Neural progenitor cell (in vitro differentiated cells): ENCODE results near the gene MMD2. TPM values are rescaled to one million over a fixed set of nuclear protein-coding genes. Genes with fewer than 3 reads are reported as not detected.
"Not testable (repeated sequence)": the region's sequence is repeated elsewhere in the genome, so short reads cannot be mapped to it uniquely, and the experiment has no call there.

Source experiments
- DNase-seq: peaks from one replicate; pipeline ENCODE4 v3.0.0-alpha.2; 2016; ENCODE audit warnings: low spot score
- H2AFZ ChIP-seq: fragments of 200-600 bp; sonication (generic); replicated peaks from 2 replicates; pipeline ENCODE4 v1.6.1; 2016; ENCODE audit warnings: antibody characterized with exemption
- H3F3A ChIP-seq: fragments of 200-600 bp; sonication (generic); 2 replicates; pipeline ENCODE4 v1.6.1; 2016; ENCODE audit warnings: antibody characterized with exemption, low read depth
- H3K27ac ChIP-seq: fragments of 200-600 bp; sonication (generic); 2 replicates; pipeline ENCODE4 v1.5.1; 2016; ENCODE audit warnings: mild to moderate bottlenecking
- H3K27me3 ChIP-seq: fragments of 200-600 bp; sonication (generic); 2 replicates; pipeline ENCODE4 v1.6.1; 2016; ENCODE audit warnings: mild to moderate bottlenecking, moderate library complexity
- H3K36me3 ChIP-seq: fragments of 200-600 bp; sonication (generic); 2 replicates; pipeline ENCODE4 v1.5.1; 2016
- H3K4me1 ChIP-seq: fragments of 200-600 bp; sonication (generic); 2 replicates; pipeline ENCODE4 v1.6.1; 2016; ENCODE audit warnings: mixed run types
- H3K4me2 ChIP-seq: fragments of 200-600 bp; sonication (generic); 2 replicates; pipeline ENCODE4 v1.6.1; 2016
- H3K4me3 ChIP-seq: fragments of 200-600 bp; sonication (generic); 2 replicates; pipeline ENCODE4 v1.5.1; 2016
- H3K79me2 ChIP-seq: fragments of 200-600 bp; sonication (generic); 2 replicates; pipeline ENCODE4 v1.6.1; 2016; ENCODE audit warnings: low read depth
- H3K9ac ChIP-seq: fragments of 200-600 bp; sonication (generic); 2 replicates; pipeline ENCODE4 v1.6.1; 2016
- H3K9me3 ChIP-seq: fragments of 200-600 bp; sonication (generic); 2 replicates; pipeline ENCODE4 v1.5.1; 2016; ENCODE audit warnings: low read depth
- H4K20me1 ChIP-seq: fragments of 200-600 bp; sonication (generic); 2 replicates; pipeline ENCODE4 v1.6.1; 2016; ENCODE audit warnings: low read depth
- H3K27ac Mint-ChIP-seq: 3 replicates; pipeline ENCODE4 v1.8.0; 2021; ENCODE audit warnings: mixed read lengths
- H3K27me3 Mint-ChIP-seq: 2 replicates; pipeline ENCODE4 v1.8.0; 2022; ENCODE audit warnings: low read depth, mild to moderate bottlenecking, inconsistent platforms, moderate library complexity, mixed read lengths; ENCODE audit not compliant: insufficient read depth
- H3K36me3 Mint-ChIP-seq: 3 replicates; pipeline ENCODE4 v1.8.0; 2021; ENCODE audit warnings: mixed read lengths
- H3K4me1 Mint-ChIP-seq: 3 replicates; pipeline ENCODE4 v1.8.0; 2021; ENCODE audit warnings: mixed read lengths
- H3K4me3 Mint-ChIP-seq: 3 replicates; pipeline ENCODE4 v1.8.0; 2021; ENCODE audit warnings: mild to moderate bottlenecking, moderate library complexity, mixed read lengths
- H3K9me3 Mint-ChIP-seq: 3 replicates; pipeline ENCODE4 v1.8.0; 2020; ENCODE audit warnings: mixed read lengths
- CTCF ChIP-seq: fragments of 200-600 bp; sonication (generic); IDR thresholded peaks from 2 replicates; pipeline ENCODE4 v1.5.1; 2017; ENCODE audit warnings: antibody characterized with exemption, mild to moderate bottlenecking
- EZH2 ChIP-seq: fragments of 200-600 bp; sonication (generic); IDR thresholded peaks from 2 replicates; pipeline ENCODE4 v1.6.1; 2017; ENCODE audit warnings: antibody characterized with exemption, mild to moderate bottlenecking, moderate library complexity
- EZH2phosphoT487 ChIP-seq: fragments of 200-600 bp; sonication (generic); IDR thresholded peaks from 2 replicates; pipeline ENCODE4 v1.6.1; 2017; ENCODE audit warnings: antibody characterized with exemption
- total RNA-seq: library from RNA; depleted of rRNA; stranded (reverse); fragments of >200 nt; gene quantifications from 2 replicates; pipeline ENCODE4 v1.2.3, GENCODE V29; 2015; ENCODE audit warnings: low replicate concordance

Gene MMD2
- total RNA-seq, 1 donor from 2014 or later: not detected

DNA sequence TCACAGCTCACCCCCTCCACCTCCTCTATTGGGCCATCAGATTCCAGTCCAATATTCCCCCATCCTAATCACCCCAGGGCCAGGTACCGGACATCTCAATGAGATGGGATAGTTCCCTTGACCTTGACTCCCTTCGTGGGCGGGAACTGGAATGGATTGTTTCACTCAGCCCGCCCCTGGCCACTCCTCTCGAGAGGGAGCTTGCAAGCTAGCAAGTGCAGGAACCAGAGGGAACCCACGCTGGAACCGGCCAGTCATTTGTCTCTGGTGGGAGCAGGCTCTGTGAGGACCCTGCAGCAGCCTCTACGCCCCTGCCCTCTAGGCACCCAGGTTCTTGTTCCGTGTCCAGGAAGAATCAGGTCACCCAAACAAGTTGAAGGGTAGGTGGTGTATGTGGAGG lies 64.5 kb downstream of the MMD2 start:
- no peaks in the 10 kb centered on the region for H4K20me1 ChIP-seq
- H3K36me3 ChIP-seq: no peaks in the 10 kb centered on the region
- no peak overlapping the region for H3K27ac ChIP-seq
- Mint-ChIP-seq H3K4me1 (no peaks in the 10 kb centered on the region), H3K4me3 (no peak overlapping the region), H3K27me3 (peaks cover 7% of the 10 kb centered on the region), H3K27ac (no peak overlapping the region), H3K9me3 (no peaks in the 10 kb centered on the region), H3K36me3 (peaks cover 3% of the 10 kb centered on the region)
- no peak overlapping the region for H3K4me2 ChIP-seq
- no peak overlapping the region for H3K4me3 ChIP-seq
- no peaks in the 10 kb centered on the region for H3K79me2 ChIP-seq
- H3F3A ChIP-seq: no peaks in the 10 kb centered on the region
- no peaks in the 10 kb centered on the region for H3K27me3 ChIP-seq
- TF ChIP-seq EZH2phosphoT487 (no peak), EZH2 (no peak)
- H3K9me3 ChIP-seq: no peaks in the 10 kb centered on the region
- no peak for DNase-seq
- H3K9ac ChIP-seq: no peak overlapping the region
- no peaks in the 10 kb centered on the region for H3K4me1 ChIP-seq
- H2AFZ ChIP-seq: no peak overlapping the region

DNA sequence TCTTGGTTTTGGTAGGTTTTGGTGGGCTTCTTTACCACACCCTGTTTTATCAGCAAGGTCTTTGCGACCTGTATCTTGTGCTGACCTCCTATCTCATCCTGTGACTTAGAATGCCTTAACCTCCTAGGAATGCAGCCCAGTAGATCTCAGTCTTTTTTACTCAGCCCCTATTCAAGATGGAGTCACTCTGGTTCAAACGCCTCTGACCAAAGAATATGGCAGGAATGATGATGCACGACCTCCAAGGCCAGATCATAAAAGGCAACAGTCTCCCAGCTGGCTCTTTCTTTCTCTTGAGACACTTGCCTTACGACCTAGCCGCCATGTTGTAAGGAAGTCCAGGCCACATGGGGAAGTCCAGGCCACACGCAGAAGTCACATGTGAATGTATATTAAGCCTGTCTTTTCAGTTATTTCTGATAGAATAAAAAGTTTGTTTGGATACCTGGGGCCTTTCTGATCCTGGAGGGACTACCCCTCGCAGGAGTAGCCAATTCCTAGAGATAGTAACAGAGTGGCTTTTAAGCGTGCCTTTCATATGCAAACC lies 65.0 kb downstream of the MMD2 start:
- Histone ChIP-seq H3K27me3 (no peaks in the 10 kb centered on the region), H3K9ac (no peak overlapping the region), H2AFZ (no peak overlapping the region), H3K79me2 (no peaks in the 10 kb centered on the region), H3K9me3 (no peaks in the 10 kb centered on the region), H4K20me1 (no peaks in the 10 kb centered on the region), H3K4me1 (no peaks in the 10 kb centered on the region), H3K4me2 (no peak overlapping the region), H3K27ac (no peak overlapping the region), H3K36me3 (no peaks in the 10 kb centered on the region), H3F3A (no peaks in the 10 kb centered on the region), H3K4me3 (no peak overlapping the region)
- no peaks in the 10 kb centered on the region for H3K9me3 Mint-ChIP-seq
- H3K27ac Mint-ChIP-seq: no peak overlapping the region
- peaks cover 8% of the 10 kb centered on the region for H3K27me3 Mint-ChIP-seq
- TF ChIP-seq CTCF: no peak
- TF ChIP-seq EZH2: no peak
- TF ChIP-seq EZH2phosphoT487: no peak
- no peak overlapping the region for H3K4me3 Mint-ChIP-seq
- no peaks in the 10 kb centered on the region for H3K4me1 Mint-ChIP-seq
- peaks cover 3% of the 10 kb centered on the region for H3K36me3 Mint-ChIP-seq
- DNase-seq: no peak

- not testable (repeated sequence) for H2AFZ ChIP-seq, H3K27me3 Mint-ChIP-seq, H3K36me3 Mint-ChIP-seq, H3K4me3 Mint-ChIP-seq, H3K36me3 ChIP-seq, DNase-seq, H4K20me1 ChIP-seq, H3F3A ChIP-seq, H3K4me3 ChIP-seq, H3K79me2 ChIP-seq, H3K27ac ChIP-seq, H3K9me3 ChIP-seq, H3K27ac Mint-ChIP-seq, H3K4me1 Mint-ChIP-seq, H3K9ac ChIP-seq, H3K27me3 ChIP-seq, H3K4me1 ChIP-seq, H3K4me2 ChIP-seq, H3K9me3 Mint-ChIP-seq
These were observed 65.8 kb downstream of the MMD2 start for GRCh38 chr7:4893188-4893587.

- not testable (repeated sequence) for H3F3A ChIP-seq, DNase-seq, H3K4me3 Mint-ChIP-seq, H2AFZ ChIP-seq, H3K9me3 Mint-ChIP-seq, H3K79me2 ChIP-seq, H3K27ac Mint-ChIP-seq, H3K9ac ChIP-seq, H3K27me3 Mint-ChIP-seq, H3K27me3 ChIP-seq, H3K9me3 ChIP-seq, H3K36me3 ChIP-seq, H3K4me1 ChIP-seq, H3K4me2 ChIP-seq, H3K27ac ChIP-seq, H3K4me3 ChIP-seq, H3K36me3 Mint-ChIP-seq, H3K4me1 Mint-ChIP-seq, H4K20me1 ChIP-seq
These were observed 67.5 kb downstream of the MMD2 start for GRCh38 chr7:4891522-4891921.

DNA sequence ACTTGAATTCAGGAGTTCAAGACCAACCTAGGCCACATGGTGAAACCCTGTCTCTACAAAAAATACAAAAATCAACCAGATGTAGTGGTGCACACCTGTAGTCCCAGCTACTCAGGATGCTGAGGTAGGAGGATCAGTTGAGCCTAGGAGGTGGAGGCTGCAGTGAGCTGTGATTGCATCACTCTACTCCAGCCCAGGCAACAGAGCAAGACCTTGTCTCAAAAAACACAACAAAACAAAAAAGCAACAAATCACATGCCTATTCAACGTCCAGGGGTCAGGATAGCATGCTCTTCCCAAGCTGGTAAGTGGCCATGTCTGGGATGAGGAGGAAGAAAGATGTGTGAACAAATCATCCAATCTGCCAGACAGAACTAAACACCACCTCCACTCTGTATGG lies 69.3 kb downstream of the MMD2 start:
- Mint-ChIP-seq H3K9me3 (no peaks in the 10 kb centered on the region), H3K4me3 (no peak overlapping the region), H3K4me1 (no peaks in the 10 kb centered on the region), H3K36me3 (peaks cover 2% of the 10 kb centered on the region), H3K27ac (no peak overlapping the region), H3K27me3 (peaks cover 9% of the 10 kb centered on the region)
- no peaks in the 10 kb centered on the region for H3F3A ChIP-seq
- H3K79me2 ChIP-seq: no peaks in the 10 kb centered on the region
- H4K20me1 ChIP-seq: no peaks in the 10 kb centered on the region
- DNase-seq: no peak
- H3K27ac ChIP-seq: no peak overlapping the region
- H3K4me1 ChIP-seq: no peaks in the 10 kb centered on the region
- H3K4me2 ChIP-seq: no peak overlapping the region
- TF ChIP-seq CTCF (no peak), EZH2 (no peak), EZH2phosphoT487 (no peak)
- no peaks in the 10 kb centered on the region for H3K36me3 ChIP-seq
- H3K9ac ChIP-seq: no peak overlapping the region
- no peaks in the 10 kb centered on the region for H3K27me3 ChIP-seq
- no peaks in the 10 kb centered on the region for H3K9me3 ChIP-seq
- no peak overlapping the region for H2AFZ ChIP-seq
- H3K4me3 ChIP-seq: no peak overlapping the region
